HUDEP-2 (cell line): ENCODE data around the gene KCNS3.

Experiments
- DNase-seq, 76 experiments: peaks; one replicate each; lab custom pipeline; 2025; ENCODE audit not compliant: unreplicated experiment in 76 of 76; lab: John Stamatoyannopoulos, UW

The KCNS3 gene

DNA sequence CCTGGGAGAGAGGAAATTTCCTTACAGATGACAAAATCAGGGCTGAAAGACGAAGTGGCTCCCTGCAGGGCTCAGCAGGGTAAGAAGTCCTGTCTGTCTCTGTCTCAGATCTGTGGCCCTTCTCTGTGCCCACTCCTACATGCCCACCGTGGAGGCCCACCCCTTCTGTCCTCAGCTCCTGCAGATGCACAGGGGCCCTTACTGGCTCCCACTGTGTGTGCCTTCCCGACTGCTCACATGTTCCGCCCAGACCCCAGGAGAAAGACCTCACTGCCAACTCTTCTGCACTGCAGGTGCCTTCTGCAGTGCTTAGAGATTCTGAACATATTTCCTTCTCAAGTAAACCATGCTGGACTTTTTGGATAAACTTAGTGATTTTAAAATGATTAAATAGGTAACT, 1.9 kb upstream of the KCNS3 start:
- DNase-seq, result no peak

DNA sequence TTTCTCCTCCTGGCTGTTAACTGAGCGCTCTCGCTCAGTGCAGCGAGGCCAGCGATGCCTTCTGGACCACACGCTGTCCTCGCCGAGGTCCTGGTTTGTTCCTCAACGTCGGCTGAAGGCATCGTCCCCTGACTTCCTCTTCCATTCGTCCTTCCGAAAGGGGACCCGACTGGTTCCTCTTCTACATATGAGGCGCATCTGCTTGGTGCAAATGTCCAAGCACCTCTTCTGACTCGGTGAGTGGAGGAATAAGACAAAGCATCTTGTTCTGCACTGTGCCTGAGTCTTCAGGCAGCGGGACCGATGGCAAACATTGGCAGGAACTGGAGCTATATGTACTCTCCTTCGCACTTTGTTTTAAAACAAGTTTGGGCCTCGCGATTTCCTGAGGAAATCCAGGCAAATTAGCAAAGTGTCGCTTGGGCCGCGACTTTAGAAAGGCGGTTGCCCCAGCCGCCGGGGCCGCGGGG, 621 bp upstream of the KCNS3 start:
- peak in 1 of 76 experiments; percentile 4 for DNase-seq

DNA sequence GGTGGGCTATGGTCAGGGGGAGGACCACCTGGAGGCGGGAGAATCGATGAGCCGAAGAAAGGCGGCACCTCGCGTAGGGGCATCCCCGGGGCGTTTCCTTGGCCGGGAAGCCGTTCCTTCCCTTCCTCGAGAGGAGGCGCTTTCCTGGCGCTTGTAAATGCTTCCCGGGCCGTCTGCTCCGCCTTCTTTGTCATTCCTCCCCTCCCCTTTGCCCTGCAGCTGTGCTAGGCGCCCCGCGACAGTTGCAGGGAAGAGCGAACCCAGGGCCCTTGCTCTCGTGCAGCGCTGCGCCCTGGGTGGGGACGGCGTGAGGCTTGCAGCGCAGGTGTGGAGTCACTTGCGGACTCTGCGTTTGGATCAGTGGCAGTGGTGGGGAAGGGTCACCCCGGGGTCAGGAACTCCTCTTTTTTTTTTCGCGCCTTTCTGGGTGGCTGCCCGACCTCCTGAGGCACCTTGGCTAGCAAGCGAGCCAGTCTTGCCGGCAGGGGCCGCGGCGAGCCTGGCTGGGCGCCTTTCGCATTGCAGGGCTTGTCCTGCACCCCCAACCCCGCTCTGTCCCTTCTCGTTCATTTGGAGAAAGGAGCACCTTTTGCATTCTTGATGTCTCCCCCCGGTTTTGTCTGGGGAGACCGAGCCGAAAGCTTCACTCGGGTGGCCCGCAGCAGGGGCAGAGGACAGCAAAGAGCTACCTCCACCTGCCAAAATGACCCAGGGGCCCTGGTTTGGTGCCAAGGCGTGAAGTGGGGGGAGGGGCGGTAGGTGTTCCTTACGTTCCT, 858 bp downstream of the KCNS3 start:
- DNase-seq, result peak in 3 of 76 experiments; percentile 1 to 10 (median 6)

DNA sequence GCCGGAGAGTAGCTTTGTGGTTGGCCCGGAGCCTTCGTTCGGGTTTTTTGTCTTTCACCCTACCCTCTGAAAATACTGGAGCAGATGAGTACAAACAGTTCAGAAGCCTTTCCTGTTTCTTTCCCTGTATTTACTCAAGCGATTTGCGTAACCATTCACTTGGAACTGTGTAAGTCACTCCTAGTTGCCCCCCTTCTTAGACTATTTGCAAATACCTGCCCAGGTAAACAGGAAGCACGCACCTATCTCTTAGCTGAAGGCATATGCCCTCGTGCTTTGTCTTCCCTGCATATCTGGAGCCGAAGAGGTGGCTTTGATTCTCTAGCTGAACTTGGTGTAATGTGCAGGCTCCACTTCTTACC, 1.4 kb downstream of the KCNS3 start:
- DNase-seq, result no peak

DNA sequence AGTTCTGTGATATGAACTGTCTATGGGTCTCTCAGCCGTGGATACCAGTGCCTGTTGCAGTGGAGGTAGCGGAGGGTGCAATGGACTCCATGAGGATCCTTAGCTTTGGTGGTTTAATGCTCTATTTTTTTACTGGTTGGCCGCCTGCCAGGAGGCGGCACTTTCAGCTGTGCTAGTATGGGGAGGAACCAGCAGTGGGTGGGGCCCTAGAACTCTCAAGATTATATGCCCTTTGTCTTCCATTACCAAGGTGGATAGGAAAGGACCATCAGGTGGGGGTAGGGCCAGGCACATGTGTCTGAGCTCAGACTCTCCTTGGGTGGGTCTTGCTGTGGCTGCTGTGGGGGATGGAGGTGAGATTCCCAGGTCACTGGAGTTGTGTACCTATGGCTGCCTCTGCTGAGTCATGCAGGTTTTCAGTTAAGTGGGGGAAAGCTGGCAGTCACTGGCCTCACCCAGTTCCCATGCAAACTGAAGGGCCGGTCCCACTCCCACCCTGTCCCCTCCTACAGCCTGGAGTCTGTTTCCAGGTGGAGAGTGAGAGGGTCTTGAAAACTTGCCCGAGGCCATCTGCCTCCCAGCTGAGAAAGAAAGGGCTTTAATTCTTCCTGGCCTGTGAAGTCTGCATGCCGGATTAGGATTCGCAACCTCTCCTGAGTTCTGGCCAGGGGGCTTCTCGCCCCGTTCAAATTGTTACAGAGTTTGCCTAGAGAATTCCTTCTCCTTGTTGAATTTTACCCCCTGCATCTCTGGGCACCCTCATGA, 14.5 kb downstream of the KCNS3 start:
- DNase-seq, result peak in 9 of 76 experiments; percentile 2 to 21 (median 11)

DNA sequence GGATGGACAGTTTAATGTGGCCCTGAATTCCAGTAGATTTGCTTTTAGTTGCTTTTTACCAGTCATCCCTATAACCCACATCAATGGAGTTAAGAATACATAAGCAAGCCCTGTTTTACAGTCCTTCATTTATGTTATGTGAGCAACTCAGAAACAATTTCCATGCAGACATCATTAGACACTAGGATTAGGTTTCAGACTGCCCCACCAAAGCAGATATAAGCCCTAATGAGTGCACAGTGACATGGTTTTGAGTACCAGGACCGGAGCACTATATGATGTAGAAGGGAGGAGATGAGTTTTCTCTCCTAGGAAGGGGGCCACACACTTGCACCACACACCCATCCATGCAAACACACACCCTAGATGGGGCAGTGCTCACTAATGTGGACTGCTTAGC, 15.5 kb downstream of the KCNS3 start:
- DNase-seq, result no peak

DNA sequence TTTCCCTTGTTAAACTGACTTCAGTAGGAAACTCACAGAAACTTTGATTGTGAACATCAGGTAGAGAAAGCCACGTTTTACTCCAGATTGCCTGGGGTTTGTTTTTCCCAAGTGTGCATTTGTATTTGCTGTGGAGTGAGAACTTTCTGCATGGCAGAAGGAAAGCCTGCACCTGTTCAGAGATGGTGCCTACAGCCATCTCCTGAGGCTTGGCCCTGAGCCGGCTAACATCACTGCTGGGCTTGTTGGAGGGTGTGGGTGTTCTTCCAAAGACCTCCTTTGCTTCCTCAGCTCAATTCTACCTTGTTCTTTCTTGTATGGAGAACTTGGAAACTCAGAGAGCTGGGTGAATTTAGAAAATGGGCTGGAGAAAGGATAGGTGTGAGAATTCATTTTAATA, 16.1 kb downstream of the KCNS3 start:
- DNase-seq, result no peak

DNA sequence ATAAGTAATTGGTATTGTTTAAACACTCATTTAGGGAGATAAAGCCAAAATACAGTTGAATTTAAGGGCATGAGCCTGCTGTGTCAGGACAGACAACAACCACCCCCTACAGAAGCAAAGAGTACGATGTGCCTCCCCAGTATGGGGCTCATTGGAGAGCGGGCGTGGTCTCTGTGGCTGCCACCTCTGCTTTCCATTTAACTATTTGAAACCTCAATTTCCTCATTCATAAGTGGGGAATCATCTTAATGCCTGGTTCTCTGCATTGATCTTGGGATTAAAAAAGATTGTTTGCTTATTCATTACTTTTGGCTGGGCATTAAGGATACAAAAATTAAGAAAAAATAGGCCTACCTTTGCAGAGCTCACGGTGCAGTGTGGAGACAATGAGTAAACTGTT, 21.4 kb downstream of the KCNS3 start:
- DNase-seq, result no peak

DNA sequence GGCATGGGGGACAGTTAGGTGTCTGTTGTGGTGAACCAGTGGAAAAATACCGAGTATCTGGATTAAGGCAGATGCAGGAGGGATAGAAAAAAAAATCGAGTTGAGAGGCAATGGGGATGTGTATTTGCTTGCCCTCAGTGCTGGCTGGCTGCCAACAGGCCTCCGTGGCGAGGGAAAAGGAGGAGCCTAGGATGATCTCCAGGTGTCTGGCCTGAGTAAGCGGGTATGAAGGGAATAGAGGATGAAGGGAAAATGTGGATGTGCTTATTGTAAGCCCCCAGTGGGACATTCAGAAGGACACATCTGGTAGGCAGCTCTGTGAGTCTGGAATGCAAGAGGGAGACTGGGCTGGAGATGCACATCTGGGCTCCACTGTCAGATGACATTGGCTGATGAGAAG, 22.8 kb downstream of the KCNS3 start:
- DNase-seq, result no peak

DNA sequence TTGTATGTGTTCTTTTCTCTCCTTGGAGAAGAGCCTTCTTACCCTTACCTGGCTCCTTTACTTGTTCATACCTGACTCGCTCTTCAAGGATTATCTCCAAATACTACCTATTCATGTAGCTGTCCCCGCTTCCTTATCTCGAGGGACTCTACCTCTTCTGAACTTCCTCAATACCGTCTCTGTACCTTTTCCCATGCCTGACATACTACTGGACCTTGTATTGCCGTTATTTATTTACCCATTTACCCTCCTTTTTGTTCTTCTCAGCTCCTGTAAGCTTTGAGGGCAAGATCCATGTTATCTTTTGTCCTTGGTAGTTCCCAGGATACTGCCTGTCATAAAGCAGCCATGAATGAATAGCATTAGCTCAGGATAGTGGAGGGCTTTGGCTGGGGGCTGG, 32.5 kb downstream of the KCNS3 start:
- DNase-seq, result no peak

DNA sequence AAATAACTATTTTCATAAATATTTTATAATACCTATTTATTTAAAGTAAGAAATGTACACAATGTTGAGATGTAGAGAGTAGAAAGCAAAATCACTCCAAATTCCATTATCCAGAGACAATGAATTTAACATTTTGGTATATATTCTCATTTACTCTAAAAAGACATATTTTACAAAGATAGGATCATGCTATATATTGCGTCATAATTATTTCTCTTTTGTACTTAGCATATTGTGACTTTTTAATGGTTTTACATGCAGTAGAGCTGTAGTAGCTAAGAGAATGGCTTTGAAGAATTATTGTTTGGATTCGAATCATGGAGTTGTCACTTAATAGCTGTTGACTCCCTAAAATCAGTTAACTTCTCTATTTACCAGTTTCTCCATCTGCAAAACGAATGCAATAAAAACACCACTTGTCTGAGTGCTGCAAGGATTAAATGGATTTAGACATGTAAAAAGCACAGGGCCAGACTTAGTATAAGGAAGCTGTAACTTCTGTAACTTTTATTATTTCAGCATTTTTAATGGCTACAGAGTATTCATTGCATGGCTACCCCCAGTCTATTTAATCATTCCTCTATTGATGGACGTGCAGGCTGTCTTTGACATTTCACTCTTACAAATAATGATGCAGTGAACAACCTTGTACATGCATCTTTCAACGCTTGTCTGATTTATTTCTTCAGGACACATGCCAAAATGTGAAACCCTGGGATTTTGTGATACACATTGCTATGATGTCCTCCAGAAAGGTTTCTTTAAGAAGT, 33.2 kb downstream of the KCNS3 start:
- DNase-seq, result no peak

DNA sequence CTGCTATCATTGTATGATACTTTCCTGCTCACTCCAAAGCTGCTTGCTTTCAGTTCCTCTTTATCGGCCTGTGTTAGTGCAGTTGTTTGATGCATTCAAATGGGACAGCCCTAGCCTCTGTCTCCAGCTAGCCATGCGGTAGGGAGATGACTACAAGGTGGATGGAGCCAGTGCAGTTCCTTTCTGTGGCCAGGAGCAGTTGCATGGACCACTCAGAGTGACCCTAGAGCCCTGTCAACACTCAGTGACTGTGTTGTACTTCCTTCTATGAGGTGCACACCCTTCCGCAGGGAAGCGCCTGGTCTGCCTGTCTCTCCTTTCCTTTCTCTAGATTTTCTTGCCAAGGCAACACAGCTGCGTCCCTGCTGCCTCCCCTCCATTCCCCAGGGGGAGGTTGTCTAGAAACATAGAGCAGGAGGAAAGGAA, 33.8 kb downstream of the KCNS3 start:
- no peak for DNase-seq

DNA sequence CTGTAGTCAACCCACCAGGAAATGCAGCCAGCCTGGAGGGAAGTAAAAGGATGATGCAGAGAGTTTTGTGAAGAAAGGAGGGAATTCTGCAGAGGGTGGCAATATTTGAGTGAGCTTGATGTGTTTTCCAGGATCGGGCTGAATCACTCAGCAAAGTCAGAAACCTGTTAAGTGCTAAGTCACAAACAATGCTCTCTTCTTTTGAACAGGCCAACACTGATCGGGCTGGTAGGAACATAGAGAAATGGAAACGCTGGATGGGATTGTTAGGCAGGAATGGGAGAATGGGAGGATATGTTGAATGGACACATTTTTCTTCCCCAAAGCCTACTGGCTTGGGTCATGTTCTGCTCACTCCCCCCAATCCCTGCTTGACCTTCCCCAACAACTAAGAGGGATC, 36.6 kb downstream of the KCNS3 start:
- no peak for DNase-seq

DNA sequence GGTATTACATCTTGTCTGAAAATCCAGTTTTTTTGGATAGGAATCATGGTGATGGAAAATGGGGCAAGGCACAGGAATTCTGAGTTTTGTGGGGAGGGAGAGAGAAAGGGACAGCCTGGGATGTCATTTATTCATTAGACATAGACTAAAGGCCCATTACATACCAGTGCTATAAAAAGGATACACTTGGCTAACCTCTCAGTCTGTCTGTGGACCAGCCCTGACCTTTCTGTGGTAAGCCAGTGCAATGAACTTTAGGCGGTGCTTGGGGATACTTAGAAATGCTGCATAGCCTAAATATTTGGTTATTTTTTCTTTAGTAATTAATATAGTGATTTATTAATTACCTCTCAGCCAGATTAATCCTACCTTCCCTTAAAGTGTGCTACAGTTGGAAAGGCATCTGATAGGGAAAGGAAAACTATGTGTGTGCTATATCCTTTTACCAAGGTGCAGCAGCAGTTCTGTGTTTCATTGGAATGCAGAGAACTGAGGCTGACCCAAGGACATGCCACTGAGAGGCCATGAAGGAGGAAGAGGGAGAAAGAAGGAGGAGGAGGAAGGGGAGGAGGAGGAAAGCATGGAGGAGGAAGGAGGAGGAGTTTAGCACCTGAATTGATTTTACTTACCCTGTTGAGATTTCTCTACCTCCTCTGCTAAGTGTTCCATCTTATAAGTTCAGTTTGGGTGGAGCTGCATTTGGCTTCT, 37.5 kb downstream of the KCNS3 start:
- no peak for DNase-seq

DNA sequence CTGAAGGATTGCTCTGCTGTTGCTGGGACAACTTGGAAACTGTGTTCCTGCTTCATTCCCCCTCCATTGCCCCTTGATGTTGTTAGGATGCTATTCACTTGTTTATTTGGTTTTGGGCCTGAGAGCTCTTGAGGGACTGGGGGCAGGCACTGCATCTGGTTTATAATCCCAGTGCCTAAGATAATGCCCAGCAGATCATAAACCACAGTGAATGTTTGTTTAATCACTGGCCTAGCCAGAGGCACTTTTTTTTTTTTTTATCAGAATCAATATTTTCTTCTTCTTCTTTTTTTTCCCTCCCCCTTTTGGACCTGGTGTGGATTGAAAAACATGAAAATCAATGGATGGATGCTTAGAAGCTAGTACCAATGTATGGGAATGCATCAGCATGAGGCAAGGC, 38.1 kb downstream of the KCNS3 start:
- DNase-seq, result no peak

DNA sequence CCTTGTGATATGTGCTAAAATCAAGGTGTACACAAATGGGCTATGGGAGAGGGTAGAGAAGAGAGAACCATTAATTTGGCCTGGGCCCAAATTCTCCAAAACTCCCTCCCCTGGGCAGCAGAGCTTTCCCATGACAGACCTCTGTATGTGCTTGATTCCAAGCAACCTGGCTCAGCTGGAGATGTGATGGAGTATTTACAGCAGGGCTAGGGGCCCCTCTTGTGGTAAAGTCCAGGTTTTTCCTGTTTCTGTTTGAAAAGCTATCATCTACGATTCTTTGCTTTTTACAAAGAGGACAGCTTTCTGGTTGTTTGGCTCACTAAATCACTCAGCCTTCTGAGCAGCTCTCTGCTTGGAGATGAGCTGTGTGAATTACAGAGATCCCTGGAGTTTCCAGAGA, 40.3 kb downstream of the KCNS3 start:
- DNase-seq, result no peak

DNA sequence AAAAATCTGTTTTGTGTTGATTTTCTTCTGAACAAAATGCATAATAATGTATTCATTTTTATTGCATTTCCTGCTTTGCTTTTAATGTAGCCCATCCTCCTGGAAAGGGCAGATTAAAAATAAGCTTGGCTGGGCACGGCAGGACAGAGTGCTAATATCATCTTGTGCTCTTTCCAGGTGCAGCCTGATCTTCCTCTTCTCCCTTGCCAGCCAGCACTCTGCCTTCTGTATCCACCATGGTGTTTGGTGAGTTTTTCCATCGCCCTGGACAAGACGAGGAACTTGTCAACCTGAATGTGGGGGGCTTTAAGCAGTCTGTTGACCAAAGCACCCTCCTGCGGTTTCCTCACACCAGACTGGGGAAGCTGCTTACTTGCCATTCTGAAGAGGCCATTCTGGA, 52.3 kb downstream of the KCNS3 start:
- DNase-seq, result no peak

DNA sequence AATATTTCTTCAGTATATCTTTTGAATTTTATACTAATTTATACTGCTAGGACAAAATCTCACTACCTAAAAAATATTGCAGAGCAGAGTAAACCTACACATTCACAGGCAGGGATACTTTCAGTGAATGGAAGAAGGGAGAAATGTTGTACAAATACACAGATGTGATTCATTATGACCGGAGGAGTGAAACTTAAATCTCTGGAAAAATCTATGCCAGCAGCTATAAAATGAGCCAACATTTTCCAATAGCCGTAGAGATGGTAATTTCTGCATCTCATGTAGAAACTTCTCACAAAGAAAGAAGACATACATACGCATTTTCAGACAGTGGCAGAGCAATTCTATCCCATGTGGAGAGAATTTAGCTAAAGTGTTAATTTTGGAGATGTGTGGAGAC, 54.8 kb downstream of the KCNS3 start:
- no peak for DNase-seq

DNA sequence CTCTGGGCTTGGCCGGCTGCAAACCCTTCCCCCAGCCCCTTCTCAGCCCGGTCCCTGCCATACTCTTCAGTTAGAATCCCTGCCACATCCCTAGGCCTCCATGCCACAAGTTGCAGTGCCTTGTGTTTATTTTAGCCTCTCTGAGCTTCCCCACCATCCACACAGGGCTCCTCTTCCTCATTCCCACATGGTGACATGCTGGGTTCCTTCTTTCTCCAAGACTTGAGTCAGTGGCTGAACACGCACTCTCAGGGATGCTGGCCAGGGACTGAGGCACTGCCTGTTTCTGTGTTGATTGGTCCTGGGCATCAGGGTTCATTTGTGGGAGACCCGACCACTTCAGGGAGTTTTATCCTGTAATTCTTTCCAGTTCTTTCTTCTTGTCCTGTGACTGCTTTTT, 56.3 kb downstream of the KCNS3 start:
- DNase-seq, result no peak

DNA sequence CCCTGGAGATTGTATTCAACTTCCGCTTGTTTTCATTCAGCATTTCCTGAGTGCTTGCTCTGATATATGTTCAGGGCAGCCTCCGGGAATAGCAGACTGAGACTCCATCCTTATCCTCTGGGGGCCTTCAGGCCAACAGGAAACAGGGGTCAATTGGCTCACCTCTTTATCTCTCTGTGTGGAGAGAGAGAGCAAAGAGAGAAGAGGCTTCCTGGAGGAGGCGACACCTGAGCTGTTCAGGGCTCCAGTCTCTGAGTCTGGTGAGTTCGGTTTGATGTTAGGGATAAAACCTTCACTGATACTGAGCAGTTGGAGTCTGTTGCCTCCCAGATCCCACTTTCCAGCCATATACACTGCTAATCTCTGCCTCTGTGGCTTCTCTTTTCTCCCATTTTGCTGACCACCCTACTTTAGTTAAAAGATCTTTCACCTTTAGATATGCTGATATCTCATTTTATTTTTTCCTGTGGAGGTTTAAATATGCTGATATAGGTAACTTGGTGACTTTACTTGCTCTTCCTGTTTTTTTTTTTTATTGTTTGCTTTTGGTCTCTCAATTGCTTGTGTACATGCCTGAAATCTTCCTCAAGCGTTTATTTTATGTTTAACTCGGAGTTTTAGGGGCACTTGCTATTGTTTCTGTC, 56.9 kb downstream of the KCNS3 start:
- no peak for DNase-seq
